ENCODE data around the gene SIK2.

SIK2 gene

DNA sequence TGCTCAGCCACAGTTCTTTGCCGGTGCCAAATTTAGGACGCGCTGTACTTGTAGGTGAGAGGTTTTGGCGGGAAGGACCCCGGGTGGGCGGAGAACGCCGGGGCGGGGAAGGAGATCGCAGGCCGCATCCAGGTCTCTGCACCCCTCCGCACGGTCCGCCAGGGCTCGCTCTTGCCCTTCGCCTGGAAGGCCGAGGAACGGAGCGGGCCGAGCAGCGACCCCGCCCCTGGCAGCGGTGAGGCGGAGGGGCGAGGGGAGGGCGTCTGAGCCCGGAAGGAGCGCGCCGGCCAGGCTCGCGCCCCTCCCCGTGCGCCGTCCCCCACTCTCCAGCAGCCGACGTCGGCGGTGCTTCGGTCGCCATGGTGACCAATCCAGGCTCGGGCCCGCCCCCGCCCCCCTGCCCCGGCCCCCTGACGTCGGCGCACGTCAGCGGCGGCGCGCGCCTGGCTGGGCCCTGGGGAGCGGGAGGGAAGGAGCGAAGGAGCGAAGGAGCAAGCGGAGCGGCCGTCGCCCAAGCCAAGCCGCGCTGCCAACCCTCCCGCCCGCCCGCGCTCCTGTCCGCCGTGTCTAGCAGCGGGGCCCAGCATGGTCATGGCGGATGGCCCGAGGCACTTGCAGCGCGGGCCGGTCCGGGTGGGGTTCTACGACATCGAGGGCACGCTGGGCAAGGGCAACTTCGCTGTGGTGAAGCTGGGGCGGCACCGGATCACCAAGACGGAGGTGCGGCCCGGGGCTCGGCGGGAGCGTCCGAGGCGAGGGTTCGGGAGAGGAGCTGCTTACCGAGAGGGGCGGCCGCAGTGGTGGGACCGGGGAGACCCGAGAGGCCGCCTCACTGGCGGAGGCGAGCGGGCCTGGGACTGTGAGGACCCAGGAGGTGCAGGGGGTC lies at the start of gene SIK2:
Gene SIK2 (plus strand): TSS at position 471 of the 886 bp plus-strand sequence. CDS start 115 bp downstream, at position 586.
- no peaks in the 10 kb centered on the region for H3K36me3 ChIP-seq (ENCODE audit: control insufficient read depth, insufficient read depth, low read length)
- peak within 1 kb of the TSS; percentile 68 for H3K4me2 ChIP-seq (ENCODE audit: low read length)
- H3K9me3 ChIP-seq (ENCODE audit: control insufficient read depth, low read length): no peaks in the 10 kb centered on the region
- peak within 1 kb of the TSS; percentile 94 for H3K27ac ChIP-seq
- TF ChIP-seq CTCF (IDR thresholded peaks at IDR 0.05): peak; percentile 78
- H2AFZ ChIP-seq: peak within 1 kb of the TSS; percentile 94
- H3K4me1 ChIP-seq: peaks cover 3% of the 10 kb centered on the region
- peak within 1 kb of the TSS; percentile 75 for H3K4me3 ChIP-seq (ENCODE audit: low read depth, low read length)
- peak within 1 kb of the TSS; percentile 95 for H3K9ac ChIP-seq
- peaks cover 3% of the 10 kb centered on the region for H3K79me2 ChIP-seq
- H3K27me3 ChIP-seq (ENCODE audit: control insufficient read depth, insufficient read depth, low read length): no peaks in the 10 kb centered on the region

DNA sequence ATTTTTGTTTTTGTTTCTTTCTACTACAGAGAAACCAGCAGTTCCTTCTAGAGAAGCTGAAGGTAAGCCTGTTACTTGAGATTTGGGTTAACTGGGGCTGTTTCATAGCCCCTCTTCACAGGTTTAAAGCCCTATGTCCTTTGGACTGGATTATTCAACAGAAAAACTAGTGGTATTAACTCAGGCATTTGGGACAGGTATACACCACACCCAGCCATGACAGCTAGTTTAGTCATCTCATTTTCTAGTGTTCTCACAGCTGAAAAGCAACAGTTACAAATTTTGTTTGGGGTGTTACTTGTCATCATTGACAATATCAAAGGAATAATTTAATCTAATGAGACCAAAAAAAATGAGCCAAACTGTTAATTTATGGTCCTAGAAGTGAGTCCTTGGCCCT lies 47.7 kb upstream of the SIK2 start:
- no peak overlapping the region for H3K4me3 ChIP-seq (ENCODE audit: low read depth, low read length)
- H3K36me3 ChIP-seq (ENCODE audit: control insufficient read depth, insufficient read depth, low read length): no peaks in the 10 kb centered on the region
- H3K79me2 ChIP-seq: no peaks in the 10 kb centered on the region
- no peak overlapping the region for H3K9ac ChIP-seq
- no peak overlapping the region for H2AFZ ChIP-seq
- no peak overlapping the region for H3K4me2 ChIP-seq (ENCODE audit: low read length)
- H3K27me3 ChIP-seq (ENCODE audit: control insufficient read depth, insufficient read depth, low read length): no peaks in the 10 kb centered on the region
- no peak overlapping the region for H3K27ac ChIP-seq
- TF ChIP-seq CTCF (IDR thresholded peaks at IDR 0.05): no peak
- H3K4me1 ChIP-seq: no peaks in the 10 kb centered on the region
- H3K9me3 ChIP-seq (ENCODE audit: control insufficient read depth, low read length): no peaks in the 10 kb centered on the region

DNA sequence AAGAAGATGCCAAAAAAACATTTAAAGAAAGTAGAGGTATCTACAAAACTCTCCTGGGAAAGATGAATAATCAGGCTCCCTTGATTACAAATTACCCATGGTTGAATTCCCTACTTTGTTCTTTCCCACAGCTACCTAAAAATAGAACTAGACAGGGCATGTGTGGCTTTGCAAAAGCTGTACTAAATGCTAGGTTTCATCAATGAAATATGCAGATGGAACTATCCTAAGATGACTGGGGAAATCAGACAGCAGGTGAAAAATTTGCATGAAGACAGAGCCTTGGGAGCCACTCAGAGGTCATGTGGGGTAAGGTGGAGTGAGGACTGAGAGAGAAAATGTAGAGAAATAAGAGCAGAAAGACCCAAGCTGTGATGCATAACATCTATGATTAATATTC lies 47.0 kb upstream of the SIK2 start:
- H3K27me3 ChIP-seq (ENCODE audit: control insufficient read depth, insufficient read depth, low read length): no peaks in the 10 kb centered on the region
- no peak overlapping the region for H3K4me2 ChIP-seq (ENCODE audit: low read length)
- H3K4me1 ChIP-seq: no peaks in the 10 kb centered on the region
- no peaks in the 10 kb centered on the region for H3K79me2 ChIP-seq
- no peaks in the 10 kb centered on the region for H3K36me3 ChIP-seq (ENCODE audit: control insufficient read depth, insufficient read depth, low read length)
- no peak overlapping the region for H3K9ac ChIP-seq
- no peaks in the 10 kb centered on the region for H3K9me3 ChIP-seq (ENCODE audit: control insufficient read depth, low read length)
- H2AFZ ChIP-seq: no peak overlapping the region
- TF ChIP-seq CTCF (IDR thresholded peaks at IDR 0.05): no peak
- no peak overlapping the region for H3K4me3 ChIP-seq (ENCODE audit: low read depth, low read length)
- H3K27ac ChIP-seq: no peak overlapping the region

DNA sequence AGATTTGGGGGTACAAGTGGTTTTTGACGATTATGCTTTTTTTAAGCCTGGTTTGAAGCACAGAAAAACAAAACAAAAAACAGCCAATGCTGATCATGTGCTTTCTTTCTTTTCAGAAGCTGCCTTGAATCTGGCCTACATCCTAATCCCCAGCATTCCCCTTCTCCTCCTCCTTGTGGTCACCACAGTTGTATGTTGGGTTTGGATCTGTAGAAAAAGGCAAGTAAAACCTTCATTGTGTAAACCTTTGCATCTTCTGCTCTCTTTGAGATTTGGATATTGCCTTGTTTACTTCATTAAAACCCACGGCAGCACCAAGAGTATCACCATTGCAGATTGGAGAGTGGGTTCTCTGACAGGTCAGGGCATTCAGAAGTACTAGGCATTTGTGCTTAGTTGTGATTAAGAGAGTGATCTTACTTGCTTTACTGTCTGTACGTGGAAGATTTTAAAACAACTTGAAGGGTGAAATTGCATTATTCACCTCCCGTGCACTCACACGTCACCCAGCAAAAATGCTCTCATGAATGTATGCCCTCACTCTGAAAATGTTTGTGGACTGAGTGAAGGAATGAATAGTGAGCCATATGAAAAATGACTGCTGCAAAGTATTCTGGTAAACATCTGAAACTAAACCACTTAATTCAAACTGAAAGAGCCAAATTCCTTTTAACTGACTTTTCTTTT lies 44.7 kb upstream of the SIK2 start:
- Histone ChIP-seq H3K4me3 (ENCODE audit: low read depth, low read length) (no peak overlapping the region), H3K79me2 (no peaks in the 10 kb centered on the region), H2AFZ (no peak overlapping the region), H3K36me3 (ENCODE audit: control insufficient read depth, insufficient read depth, low read length) (no peaks in the 10 kb centered on the region), H3K4me1 (no peaks in the 10 kb centered on the region), H3K27ac (no peak overlapping the region), H3K27me3 (ENCODE audit: control insufficient read depth, insufficient read depth, low read length) (no peaks in the 10 kb centered on the region), H3K4me2 (ENCODE audit: low read length) (no peak overlapping the region), H3K9ac (no peak overlapping the region), H3K9me3 (ENCODE audit: control insufficient read depth, low read length) (no peaks in the 10 kb centered on the region)
- no peak for TF ChIP-seq CTCF (IDR thresholded peaks at IDR 0.05)

Measured in parathyroid adenoma (tissue), 2 donors.